OCI-LY7 (cell line): ENCODE measurements around the gene TRPM7. TPM values are rescaled to one million over a fixed set of nuclear protein-coding genes. Genes with fewer than 3 reads are reported as not detected.

ENCODE experiments used
- BruUV-seq: library from RNA; stranded (reverse); fragments of 400-500 nt; replicated peaks from 2 replicates; lab custom pipeline; 2021; lab: Mats Ljungman, UMichigan
- CTCF ChIA-PET: fragments of 300-600 bp; sonication (Branson Sonifier 250); formaldehyde crosslinking; loops from one replicate; lab custom pipeline; 2022; ENCODE audit warnings: antibody characterized with exemption; ENCODE audit not compliant: unreplicated experiment; lab: Charles Lee
- POLR2A ChIA-PET: fragments of 300-600 bp; sonication (Branson Sonifier 250); formaldehyde crosslinking; loops from one replicate; lab custom pipeline; 2022; ENCODE audit warnings: antibody characterized with exemption; lab: Charles Lee
- DNase-seq: peaks from one replicate; pipeline ENCODE4 v3.0.0-alpha.2; 2015; ENCODE audit warnings: low spot score
- H2AFZ ChIP-seq: fragments of 200-600 bp; sonication (generic), shearing (Covaris generic); 2 replicates; pipeline ENCODE4 v1.6.1; 2014; ENCODE audit warnings: mild to moderate bottlenecking, antibody characterized with exemption, low read length, moderate library complexity
- H3K27ac ChIP-seq: fragments of 200-600 bp; sonication (generic); 2 replicates; pipeline ENCODE4 v1.5.1; 2014; ENCODE audit warnings: mixed run types, low read depth, mild to moderate bottlenecking, moderate library complexity, low read length, inconsistent platforms; ENCODE audit not compliant: poor library complexity, severe bottlenecking
- H3K36me3 ChIP-seq: fragments of 200-600 bp; sonication (generic); 2 replicates; pipeline ENCODE4 v1.6.1; 2014; ENCODE audit warnings: mild to moderate bottlenecking, antibody characterized with exemption, low read length, moderate library complexity, mixed read lengths; ENCODE audit not compliant: insufficient read depth
- H3K4me1 ChIP-seq: fragments of 200-600 bp; sonication (generic); 2 replicates; pipeline ENCODE4 v1.5.1; 2014; ENCODE audit warnings: mild to moderate bottlenecking, low read length; ENCODE audit not compliant: insufficient read depth, poor library complexity, severe bottlenecking
- H3K4me2 ChIP-seq: fragments of 200-600 bp; sonication (generic); 2 replicates; pipeline ENCODE4 v1.6.1; 2014; ENCODE audit warnings: mild to moderate bottlenecking, low read length
- H3K4me3 ChIP-seq: fragments of 200-600 bp; sonication (generic); 2 replicates; pipeline ENCODE4 v1.5.1; 2014; ENCODE audit warnings: mild to moderate bottlenecking, low read depth, low read length; ENCODE audit not compliant: poor library complexity, severe bottlenecking
- H3K79me2 ChIP-seq: fragments of 200-600 bp; sonication (generic); 2 replicates; pipeline ENCODE4 v1.6.1; 2016; ENCODE audit warnings: low read depth, mild to moderate bottlenecking, low read length, moderate library complexity, mixed read lengths; ENCODE audit not compliant: insufficient read depth
- H3K9me2 ChIP-seq: fragments of 200-600 bp; sonication (generic); 2 replicates; pipeline ENCODE4 v1.6.1; 2016; ENCODE audit warnings: mild to moderate bottlenecking, low read length, mixed read lengths; ENCODE audit not compliant: insufficient read depth
- H3K9me3 ChIP-seq: fragments of 200-600 bp; sonication (generic); 2 replicates; pipeline ENCODE4 v1.6.1; 2014; ENCODE audit warnings: mild to moderate bottlenecking, mixed run types, low read length, mixed read lengths
- H4K20me1 ChIP-seq: fragments of 200-600 bp; sonication (generic); 2 replicates; pipeline ENCODE4 v1.6.1; 2014; ENCODE audit warnings: mild to moderate bottlenecking, antibody characterized with exemption, low read length, moderate library complexity, mixed read lengths; ENCODE audit not compliant: insufficient read depth
- EZH2phosphoT487 ChIP-seq: fragments of 200-600 bp; sonication (generic); IDR thresholded peaks from 2 replicates; pipeline ENCODE4 v1.6.1; 2018; ENCODE audit warnings: low read depth, borderline replicate concordance, mild to moderate bottlenecking, mixed run types, antibody characterized with exemption, low read length, moderate library complexity, mixed read lengths
- intact Hi-C: fragments of 100-400 bp; cut with micrococcal nuclease; formaldehyde crosslinking; loops from one replicate; pipeline ENCODE4 v1.10.0; 2022; ENCODE audit not compliant: unreplicated experiment
- total RNA-seq, 2 experiments: library from RNA; depleted of rRNA in 1 of 2; stranded (reverse); fragments of >200 nt in 1 of 2; shearing (Covaris generic) in 1 of 2; gene quantifications; 2 replicates each; pipeline ENCODE4 v1.2.3, GENCODE V29; 2014 to 2022
- TF ChIP-seq, protein P1 (sequence below): fragments of 200-600 bp; sonication (generic); conservative IDR thresholded peaks from 2 replicates; pipeline ENCODE4 v1.5.1; 2014; ENCODE audit warnings: mild to moderate bottlenecking, antibody characterized with exemption, low read length, moderate library complexity, mixed read lengths

The TRPM7 gene
- total RNA-seq, 2 experiments from 2014 or later: 50.0 to 64.0 TPM

DNA sequence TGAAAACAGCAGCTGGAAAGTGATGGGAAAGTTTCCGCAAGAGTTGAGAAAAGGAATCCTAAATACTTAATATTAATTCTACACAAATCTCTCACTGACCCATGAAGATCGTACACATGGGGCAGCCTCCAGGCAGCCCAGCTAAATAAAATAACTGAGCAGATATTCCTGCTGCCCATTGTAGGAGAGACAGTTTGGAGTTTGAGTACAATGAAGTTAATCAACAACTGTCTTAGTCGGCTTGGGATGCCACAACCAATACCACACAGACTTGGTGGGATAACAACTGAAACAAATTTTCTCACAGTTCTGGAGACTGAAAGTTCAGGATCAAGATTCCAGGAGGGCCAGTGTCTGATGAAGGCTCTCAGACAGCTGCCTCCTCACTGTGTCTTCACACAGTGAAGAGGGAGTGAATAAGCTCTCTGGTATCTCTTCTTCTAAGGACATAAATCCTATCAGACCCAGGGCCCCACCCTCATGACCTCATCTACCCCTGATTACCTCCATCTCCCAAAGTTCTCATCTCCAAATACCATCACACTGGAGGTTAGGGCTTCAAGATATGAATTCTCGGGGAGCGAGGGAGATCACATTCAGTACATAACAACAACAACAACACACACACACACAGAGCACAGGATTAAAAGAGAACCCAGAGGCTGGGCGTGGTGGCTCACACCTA is 9.7 kb downstream of the TRPM7 start:
- POLR2A ChIA-PET: no interaction called here
- H4K20me1 ChIP-seq: peaks cover 19% of the 10 kb centered on the region
- no peaks in the 10 kb centered on the region for H3K9me2 ChIP-seq

DNA sequence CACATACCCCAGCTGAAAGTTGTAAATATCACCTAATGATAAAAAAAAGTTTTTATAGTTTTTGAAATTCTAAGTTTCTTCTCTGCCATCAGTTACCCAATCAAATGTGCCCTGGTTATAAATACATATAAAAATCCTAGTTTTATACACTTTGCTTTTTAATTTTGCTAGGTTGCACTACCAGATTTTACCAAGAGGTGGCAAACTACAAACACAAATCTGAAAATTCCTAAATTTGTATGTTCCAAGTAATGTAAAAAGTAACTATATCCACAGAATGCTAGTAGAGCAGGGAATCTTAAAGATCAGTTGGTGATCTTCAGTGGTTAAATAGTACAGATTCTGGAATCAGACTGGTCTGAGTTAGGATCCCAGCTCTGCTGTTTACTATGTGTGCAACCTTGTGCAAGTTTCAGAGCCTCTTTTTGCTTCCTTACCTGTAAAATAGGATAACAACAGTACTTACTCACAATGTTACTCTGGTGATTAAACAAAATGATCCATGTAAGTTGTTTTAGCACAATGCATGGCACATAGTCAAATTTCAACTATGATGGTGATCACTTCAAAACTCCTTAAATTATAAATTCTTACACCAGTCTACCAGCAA is 11.0 kb downstream of the TRPM7 start:
- BruUV-seq: TSS peak; percentile 33
- ChIA-PET CTCF (no interaction called here), POLR2A (interaction anchor here (1.2 kb wide), 1 partner anchor 11 kb away, joined by 3 read pairs; the partner anchor contains the start of gene TRPM7)
- Histone ChIP-seq H3K4me3 (no peak overlapping the region), H4K20me1 (peaks cover 19% of the 10 kb centered on the region), H3K9me2 (no peaks in the 10 kb centered on the region), H3K27ac (peak overlapping the region; percentile 24), H3K9me3 (no peaks in the 10 kb centered on the region), H3K4me2 (no peak overlapping the region), H3K36me3 (peaks cover 71% of the 10 kb centered on the region), H3K4me1 (peaks cover 6% of the 10 kb centered on the region), H2AFZ (no peak overlapping the region), H3K79me2 (peaks cover 100% of the 10 kb centered on the region)
- intact Hi-C loops: loop anchor here (2.0 kb wide), 1 partner anchor 201 kb away; no protein-coding TSS in a partner anchor
- DNase-seq: peak; percentile 25
- no peak for TF ChIP-seq EZH2phosphoT487
- TF ChIP-seq, protein P1, sequence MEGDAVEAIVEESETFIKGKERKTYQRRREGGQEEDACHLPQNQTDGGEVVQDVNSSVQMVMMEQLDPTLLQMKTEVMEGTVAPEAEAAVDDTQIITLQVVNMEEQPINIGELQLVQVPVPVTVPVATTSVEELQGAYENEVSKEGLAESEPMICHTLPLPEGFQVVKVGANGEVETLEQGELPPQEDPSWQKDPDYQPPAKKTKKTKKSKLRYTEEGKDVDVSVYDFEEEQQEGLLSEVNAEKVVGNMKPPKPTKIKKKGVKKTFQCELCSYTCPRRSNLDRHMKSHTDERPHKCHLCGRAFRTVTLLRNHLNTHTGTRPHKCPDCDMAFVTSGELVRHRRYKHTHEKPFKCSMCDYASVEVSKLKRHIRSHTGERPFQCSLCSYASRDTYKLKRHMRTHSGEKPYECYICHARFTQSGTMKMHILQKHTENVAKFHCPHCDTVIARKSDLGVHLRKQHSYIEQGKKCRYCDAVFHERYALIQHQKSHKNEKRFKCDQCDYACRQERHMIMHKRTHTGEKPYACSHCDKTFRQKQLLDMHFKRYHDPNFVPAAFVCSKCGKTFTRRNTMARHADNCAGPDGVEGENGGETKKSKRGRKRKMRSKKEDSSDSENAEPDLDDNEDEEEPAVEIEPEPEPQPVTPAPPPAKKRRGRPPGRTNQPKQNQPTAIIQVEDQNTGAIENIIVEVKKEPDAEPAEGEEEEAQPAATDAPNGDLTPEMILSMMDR: peak; percentile 99

More for the DNA sequence above, 9.7 kb downstream of the TRPM7 start:
- CTCF ChIA-PET: no interaction called here
- DNase-seq: no peak
- Histone ChIP-seq H3K4me2 (no peak overlapping the region), H3K4me1 (peaks cover 6% of the 10 kb centered on the region), H3K9me3 (no peaks in the 10 kb centered on the region), H3K36me3 (peaks cover 70% of the 10 kb centered on the region), H3K4me3 (no peak overlapping the region), H3K27ac (no peak overlapping the region), H3K79me2 (peaks cover 100% of the 10 kb centered on the region), H2AFZ (no peak overlapping the region)
- BruUV-seq: no TSS peak
- intact Hi-C loops: no loop called here
- TF ChIP-seq EZH2phosphoT487: no peak
- TF ChIP-seq, protein P1: no peak

DNA sequence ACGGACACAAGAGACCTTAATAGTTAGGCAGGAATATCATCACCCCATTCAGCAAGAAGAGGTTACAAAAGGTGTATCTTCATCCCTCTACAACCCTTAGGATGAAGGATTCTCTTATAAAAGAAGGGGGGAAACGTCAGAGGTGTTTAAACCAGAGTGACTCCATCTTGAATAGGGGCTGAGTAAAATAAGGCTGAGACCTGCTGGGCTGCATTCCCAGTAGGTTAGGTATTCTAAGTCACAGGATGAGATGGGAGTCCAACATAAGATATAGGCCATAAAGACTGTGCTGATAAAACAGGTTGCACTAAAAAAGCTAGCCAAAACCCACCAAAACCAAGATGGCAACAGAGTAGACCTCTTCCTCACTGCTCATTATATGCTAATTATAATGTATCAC is 16.5 kb downstream of the TRPM7 start:
- H4K20me1 ChIP-seq: peaks cover 5% of the 10 kb centered on the region; the same call in 1 of the 2 replicates
- CTCF ChIA-PET: no interaction called here

More for the DNA sequence above, 16.5 kb downstream of the TRPM7 start:
- DNase-seq: no peak
- no peaks in the 10 kb centered on the region for H3K4me1 ChIP-seq
- H3K79me2 ChIP-seq: peaks cover 95% of the 10 kb centered on the region
- BruUV-seq: no TSS peak
- no peak overlapping the region for H3K4me3 ChIP-seq
- no peak overlapping the region for H2AFZ ChIP-seq
- no peak overlapping the region for H3K27ac ChIP-seq
- TF ChIP-seq EZH2phosphoT487: no peak
- TF ChIP-seq, protein P1: no peak
- no peak overlapping the region for H3K4me2 ChIP-seq
- peaks cover 97% of the 10 kb centered on the region for H3K36me3 ChIP-seq
- no peaks in the 10 kb centered on the region for H3K9me2 ChIP-seq
- intact Hi-C loops: no loop called here
- H3K9me3 ChIP-seq: no peaks in the 10 kb centered on the region
- POLR2A ChIA-PET: no interaction called here
